Measurements from ENCODE around the gene CATSPERD. TPM values are rescaled to one million over a fixed set of nuclear protein-coding genes. Genes with fewer than 3 reads are reported as not detected.

CATSPERD gene
- total RNA-seq, 1 donor from 2014 or later = not detected

DNA sequence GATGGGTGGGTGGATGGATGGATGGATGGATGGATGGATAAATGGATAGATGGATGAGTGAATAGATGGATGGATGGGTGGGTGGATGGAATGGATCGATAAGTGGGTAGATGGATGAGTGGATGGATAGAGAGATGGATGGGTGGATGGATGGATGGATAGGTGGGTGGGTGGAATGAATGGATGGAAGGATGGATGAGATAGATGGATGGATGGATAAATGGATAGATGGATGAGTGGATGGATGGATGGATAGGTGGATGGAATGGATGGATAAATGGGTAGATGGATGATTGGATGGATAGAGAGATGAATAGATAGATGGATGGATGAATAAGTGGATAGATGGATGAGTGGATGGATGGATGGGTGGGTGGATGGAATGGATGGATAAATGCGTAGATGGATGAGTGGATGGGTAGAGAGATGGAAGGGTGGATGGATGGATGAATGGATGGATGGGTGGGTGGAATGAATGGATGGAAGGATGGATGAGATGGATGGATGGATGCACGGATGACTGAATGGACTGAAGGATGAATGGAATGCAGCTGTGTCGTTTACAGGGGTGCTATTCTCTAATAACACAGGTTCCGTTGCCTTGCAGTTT is 42.3 kb downstream of the CATSPERD start:
- Histone ChIP-seq H3K79me2 (ENCODE audit: insufficient read depth, low read length) (no peaks in the 10 kb centered on the region), H3K9ac (ENCODE audit: low read length) (no peak overlapping the region), H3K9me3 (ENCODE audit: insufficient read depth, low read depth, low read length) (no peaks in the 10 kb centered on the region), H2AFZ (ENCODE audit: low read depth, low read length) (no peak overlapping the region), H3K4me2 (ENCODE audit: low read length) (no peak overlapping the region), H3K4me1 (ENCODE audit: insufficient read depth, low read length) (no peaks in the 10 kb centered on the region), H3K27me3 (ENCODE audit: insufficient read depth, low read length) (no peaks in the 10 kb centered on the region), H3K27ac (ENCODE audit: low read depth, low read length) (no peak overlapping the region), H4K20me1 (ENCODE audit: insufficient read depth, low read length) (no peaks in the 10 kb centered on the region), H3K4me3 (ENCODE audit: insufficient read depth, low read depth, low read length) (no peak overlapping the region), H3K36me3 (ENCODE audit: insufficient read depth, low read length) (no peaks in the 10 kb centered on the region)
- no peak overlapping the region for H3K4me3 Mint-ChIP-seq (ENCODE audit: unreplicated experiment)
- peaks cover 6% of the 10 kb centered on the region for H3K9me3 Mint-ChIP-seq (ENCODE audit: unreplicated experiment)
- H3K27me3 Mint-ChIP-seq (ENCODE audit: low read depth, unreplicated experiment) = peaks cover 12% of the 10 kb centered on the region
- FAIRE-seq (no peak), DNase-seq (ENCODE audit: low read depth) (no peak)
- H3K36me3 Mint-ChIP-seq (ENCODE audit: low read depth, unreplicated experiment) = no peaks in the 10 kb centered on the region
- no peak overlapping the region for H3K27ac Mint-ChIP-seq (ENCODE audit: unreplicated experiment)
- TF ChIP-seq EZH2 (IDR thresholded peaks at IDR 0.05; ENCODE audit: insufficient read depth, low read length) = no peak
- TF ChIP-seq, protein P1, sequence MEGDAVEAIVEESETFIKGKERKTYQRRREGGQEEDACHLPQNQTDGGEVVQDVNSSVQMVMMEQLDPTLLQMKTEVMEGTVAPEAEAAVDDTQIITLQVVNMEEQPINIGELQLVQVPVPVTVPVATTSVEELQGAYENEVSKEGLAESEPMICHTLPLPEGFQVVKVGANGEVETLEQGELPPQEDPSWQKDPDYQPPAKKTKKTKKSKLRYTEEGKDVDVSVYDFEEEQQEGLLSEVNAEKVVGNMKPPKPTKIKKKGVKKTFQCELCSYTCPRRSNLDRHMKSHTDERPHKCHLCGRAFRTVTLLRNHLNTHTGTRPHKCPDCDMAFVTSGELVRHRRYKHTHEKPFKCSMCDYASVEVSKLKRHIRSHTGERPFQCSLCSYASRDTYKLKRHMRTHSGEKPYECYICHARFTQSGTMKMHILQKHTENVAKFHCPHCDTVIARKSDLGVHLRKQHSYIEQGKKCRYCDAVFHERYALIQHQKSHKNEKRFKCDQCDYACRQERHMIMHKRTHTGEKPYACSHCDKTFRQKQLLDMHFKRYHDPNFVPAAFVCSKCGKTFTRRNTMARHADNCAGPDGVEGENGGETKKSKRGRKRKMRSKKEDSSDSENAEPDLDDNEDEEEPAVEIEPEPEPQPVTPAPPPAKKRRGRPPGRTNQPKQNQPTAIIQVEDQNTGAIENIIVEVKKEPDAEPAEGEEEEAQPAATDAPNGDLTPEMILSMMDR (IDR thresholded peaks at IDR 0.05; ENCODE audit: insufficient read depth, low read depth, low read length) = no peak
- no peaks in the 10 kb centered on the region for H3K4me1 Mint-ChIP-seq (ENCODE audit: low read depth, unreplicated experiment)

DNA sequence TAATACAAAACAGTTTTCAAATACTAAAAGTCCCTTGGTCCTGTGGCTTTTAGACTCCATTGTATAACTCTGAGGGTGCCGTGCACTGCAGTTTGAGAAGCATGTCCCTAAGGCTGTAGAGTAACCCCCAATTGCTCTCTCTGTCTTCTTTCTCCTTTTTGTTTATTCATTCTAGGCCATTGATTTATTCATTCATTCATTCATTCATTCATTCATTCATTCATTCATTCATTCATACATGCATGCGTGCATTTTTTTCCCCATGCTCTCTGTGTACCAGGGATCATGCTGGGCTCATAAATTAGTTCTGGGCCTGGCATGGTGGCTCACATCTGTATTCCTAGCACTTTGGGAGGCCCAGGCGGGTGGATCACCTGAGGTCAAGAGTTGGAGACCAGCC is 44.8 kb downstream of the CATSPERD start:
- no peaks in the 10 kb centered on the region for H3K4me1 ChIP-seq (ENCODE audit: insufficient read depth, low read length)
- TF ChIP-seq, protein P1 (IDR thresholded peaks at IDR 0.05; ENCODE audit: insufficient read depth, low read depth, low read length) = no peak
- no peak for TF ChIP-seq EZH2 (IDR thresholded peaks at IDR 0.05; ENCODE audit: insufficient read depth, low read length)
- no peaks in the 10 kb centered on the region for H3K36me3 ChIP-seq (ENCODE audit: insufficient read depth, low read length)
- H3K27ac ChIP-seq (ENCODE audit: low read depth, low read length) = no peak overlapping the region
- Mint-ChIP-seq H3K4me3 (ENCODE audit: unreplicated experiment) (no peak overlapping the region), H3K9me3 (ENCODE audit: unreplicated experiment) (peaks cover 6% of the 10 kb centered on the region), H3K4me1 (ENCODE audit: low read depth, unreplicated experiment) (no peaks in the 10 kb centered on the region), H3K27ac (ENCODE audit: unreplicated experiment) (no peak overlapping the region), H3K27me3 (ENCODE audit: low read depth, unreplicated experiment) (peaks cover 10% of the 10 kb centered on the region), H3K36me3 (ENCODE audit: low read depth, unreplicated experiment) (no peaks in the 10 kb centered on the region)
- no peak overlapping the region for H3K4me3 ChIP-seq (ENCODE audit: insufficient read depth, low read depth, low read length)
- no peak overlapping the region for H2AFZ ChIP-seq (ENCODE audit: low read depth, low read length)
- FAIRE-seq (no peak), DNase-seq (ENCODE audit: low read depth) (no peak)
- H3K9ac ChIP-seq (ENCODE audit: low read length) = no peak overlapping the region
- no peaks in the 10 kb centered on the region for H3K9me3 ChIP-seq (ENCODE audit: insufficient read depth, low read depth, low read length)
- H3K27me3 ChIP-seq (ENCODE audit: insufficient read depth, low read length) = no peaks in the 10 kb centered on the region
- H3K4me2 ChIP-seq (ENCODE audit: low read length) = no peak overlapping the region
- H4K20me1 ChIP-seq (ENCODE audit: insufficient read depth, low read length) = no peaks in the 10 kb centered on the region
- H3K79me2 ChIP-seq (ENCODE audit: insufficient read depth, low read length) = no peaks in the 10 kb centered on the region

- Histone ChIP-seq H3K27me3 (ENCODE audit: insufficient read depth, low read length) (no peaks in the 10 kb centered on the region), H3K27ac (ENCODE audit: low read depth, low read length) (no peak overlapping the region), H4K20me1 (ENCODE audit: insufficient read depth, low read length) (no peaks in the 10 kb centered on the region), H3K4me3 (ENCODE audit: insufficient read depth, low read depth, low read length) (no peak overlapping the region), H3K9me3 (ENCODE audit: insufficient read depth, low read depth, low read length) (no peaks in the 10 kb centered on the region), H3K4me2 (ENCODE audit: low read length) (no peak overlapping the region), H2AFZ (ENCODE audit: low read depth, low read length) (no peak overlapping the region), H3K9ac (ENCODE audit: low read length) (no peak overlapping the region), H3K79me2 (ENCODE audit: insufficient read depth, low read length) (no peaks in the 10 kb centered on the region), H3K4me1 (ENCODE audit: insufficient read depth, low read length) (no peaks in the 10 kb centered on the region), H3K36me3 (ENCODE audit: insufficient read depth, low read length) (no peaks in the 10 kb centered on the region)
- Mint-ChIP-seq H3K36me3 (ENCODE audit: low read depth, unreplicated experiment) (no peaks in the 10 kb centered on the region), H3K4me1 (ENCODE audit: low read depth, unreplicated experiment) (no peaks in the 10 kb centered on the region), H3K9me3 (ENCODE audit: unreplicated experiment) (peaks cover under 1% of the 10 kb centered on the region), H3K27ac (ENCODE audit: unreplicated experiment) (no peak overlapping the region), H3K4me3 (ENCODE audit: unreplicated experiment) (peak overlapping the region; percentile 57), H3K27me3 (ENCODE audit: low read depth, unreplicated experiment) (peaks cover 3% of the 10 kb centered on the region)
- TF ChIP-seq, protein P1 (IDR thresholded peaks at IDR 0.05; ENCODE audit: insufficient read depth, low read depth, low read length) = no peak
- TF ChIP-seq EZH2 (IDR thresholded peaks at IDR 0.05; ENCODE audit: insufficient read depth, low read length) = no peak
- FAIRE-seq = no peak
- DNase-seq (ENCODE audit: low read depth) = no peak
Observed at GRCh38 chr19:5767949-5768348, 47.5 kb downstream of the CATSPERD start.
